IMR-90 (cell line): Measurements from ENCODE around the gene TATDN2. TPM values are rescaled to one million over a fixed set of nuclear protein-coding genes. Genes with fewer than 3 reads are reported as not detected.

Source experiments
- ATAC-seq: fragments of 200-7000 bp; cut with Tn5 transposase; 2 replicates; pipeline ENCODE4 v1.9.1; 2020; ENCODE audit warnings: low read depth, mild to moderate bottlenecking, moderate library complexity
- BruUV-seq: library from RNA; stranded (reverse); fragments of 400-500 nt; replicated peaks from 2 replicates; lab custom pipeline; 2021; lab: Mats Ljungman, UMichigan
- CTCF ChIA-PET: fragments of 300-600 bp; formaldehyde crosslinking; extraction: SDS; loops from one replicate; lab custom pipeline; 2021; ENCODE audit warnings: antibody characterized with exemption; lab: Yijun Ruan, JAX
- POLR2A ChIA-PET: fragments of 300-600 bp; sonication (Branson Sonifier 250); formaldehyde crosslinking; loops from one replicate; lab custom pipeline; 2022; ENCODE audit warnings: antibody characterized with exemption; ENCODE audit not compliant: unreplicated experiment; lab: Charles Lee
- DNase-seq: peaks from one replicate; pipeline ENCODE4 v3.0.0; 2013
- H2AFZ ChIP-seq: replicated peaks from 2 replicates; pipeline ENCODE3; 2013; ENCODE audit warnings: low read length, mild to moderate bottlenecking; ENCODE audit not compliant: poor library complexity
- H2AK5ac ChIP-seq: 2 replicates; pipeline ENCODE4 v1.6.1; 2013; ENCODE audit warnings: low read depth, low read length, inconsistent platforms
- H2AK9ac ChIP-seq: replicated peaks from 2 replicates; pipeline ENCODE3; 2013; ENCODE audit warnings: mild to moderate bottlenecking, low read depth, low read length, moderate library complexity; ENCODE audit not compliant: poor library complexity
- H2BK120ac ChIP-seq: 2 replicates; pipeline ENCODE4 v1.6.1; 2013; ENCODE audit warnings: low read depth, low read length, inconsistent platforms
- H2BK15ac ChIP-seq: 3 replicates; pipeline ENCODE4 v1.6.1; 2013; ENCODE audit warnings: low read depth, low read length, inconsistent platforms
- H2BK20ac ChIP-seq: 2 replicates; pipeline ENCODE4 v1.6.1; 2013; ENCODE audit warnings: low read depth, mild to moderate bottlenecking, inconsistent platforms, low read length, moderate library complexity
- H2BK5ac ChIP-seq: 2 replicates; pipeline ENCODE4 v1.6.1; 2013; ENCODE audit warnings: mild to moderate bottlenecking, low read depth, low read length, inconsistent platforms; ENCODE audit not compliant: poor library complexity, severe bottlenecking
- H3K14ac ChIP-seq: replicated peaks from 2 replicates; pipeline ENCODE4 v1.6.1; 2013; ENCODE audit warnings: low read depth, low read length, inconsistent platforms
- H3K18ac ChIP-seq: 2 replicates; pipeline ENCODE4 v1.6.1; 2013; ENCODE audit warnings: low read depth, low read length, control low read depth
- H3K23ac ChIP-seq: 2 replicates; pipeline ENCODE4 v1.6.1; 2013; ENCODE audit warnings: low read depth, low read length, inconsistent platforms
- H3K27ac ChIP-seq: 2 replicates; pipeline ENCODE4 v1.5.1; 2013; ENCODE audit warnings: mild to moderate bottlenecking, control low read depth, low read length; ENCODE audit not compliant: insufficient read depth
- H3K27me3 ChIP-seq: 2 replicates; pipeline ENCODE4 v1.6.1; 2013; ENCODE audit warnings: low read length; ENCODE audit not compliant: control insufficient read depth, insufficient read depth
- H3K36me3 ChIP-seq: 2 replicates; pipeline ENCODE4 v1.6.1; 2013; ENCODE audit warnings: low read length, mixed read lengths; ENCODE audit not compliant: control insufficient read depth, insufficient read depth
- H3K4ac ChIP-seq: 2 replicates; pipeline ENCODE4 v1.6.1; 2013; ENCODE audit warnings: low read depth, low read length, inconsistent platforms
- H3K4me1 ChIP-seq: 2 replicates; pipeline ENCODE4 v1.6.1; 2013; ENCODE audit warnings: low read length, mixed read lengths; ENCODE audit not compliant: control insufficient read depth, insufficient read depth
- H3K4me2 ChIP-seq: 2 replicates; pipeline ENCODE4 v1.6.1; 2013; ENCODE audit warnings: low read depth, mild to moderate bottlenecking, control low read depth, low read length, moderate library complexity
- H3K4me3 ChIP-seq: 2 replicates; pipeline ENCODE4 v1.5.1; 2013; ENCODE audit warnings: low read depth, mild to moderate bottlenecking, control low read depth, low read length, moderate library complexity; ENCODE audit not compliant: insufficient read depth
- H3K56ac ChIP-seq: 2 replicates; pipeline ENCODE4 v1.6.1; 2013; ENCODE audit warnings: low read length, inconsistent platforms; ENCODE audit not compliant: insufficient read depth; ENCODE audit errors: extremely low read depth
- H3K79me1 ChIP-seq, 2 experiments: 2 replicates each; pipeline ENCODE4 v1.6.1; 2013; ENCODE audit warnings: low read length in 2 of 2, inconsistent platforms in 1 of 2, low read depth in 1 of 2
- H3K9ac ChIP-seq: 2 replicates; pipeline ENCODE4 v1.6.1; 2013; ENCODE audit warnings: low read depth, low read length, control low read depth
- H3K9me1 ChIP-seq: 2 replicates; pipeline ENCODE4 v1.6.1; 2013; ENCODE audit warnings: low read length, inconsistent platforms; ENCODE audit not compliant: insufficient read depth
- H3K9me3 ChIP-seq: 2 replicates; pipeline ENCODE4 v1.6.1; 2013; ENCODE audit warnings: low read length; ENCODE audit not compliant: control insufficient read depth, insufficient read depth
- H4K20me1 ChIP-seq: 2 replicates; pipeline ENCODE4 v1.6.1; 2013; ENCODE audit warnings: low read length, inconsistent platforms; ENCODE audit not compliant: insufficient read depth
- H4K5ac ChIP-seq: 2 replicates; pipeline ENCODE4 v1.6.1; 2013; ENCODE audit warnings: mild to moderate bottlenecking, low read depth, low read length, control low read depth
- H4K8ac ChIP-seq, 2 experiments: 2 replicates each; pipeline ENCODE4 v1.6.1; 2013; ENCODE audit warnings: low read depth in 2 of 2, low read length in 2 of 2, control low read depth in 1 of 2, inconsistent platforms in 1 of 2
- H4K91ac ChIP-seq: 2 replicates; pipeline ENCODE4 v1.6.1; 2013; ENCODE audit warnings: low read depth, low read length, inconsistent platforms; ENCODE audit not compliant: insufficient read depth
- RCOR1 ChIP-seq: IDR thresholded peaks from 2 replicates; pipeline ENCODE4 v1.6.1; 2012; ENCODE audit warnings: mild to moderate bottlenecking, low read length, improper control_type of control experiment; ENCODE audit not compliant: insufficient replicate concordance
- WGBS, 2 experiments: methylation state at CpG; one replicate each; pipeline versions ENCODE4 v1.1.5 to v1.1.7; 2013; ENCODE audit warnings: missing lambda C conversion rate in 2 of 2; ENCODE audit not compliant: insufficient read length in 1 of 2; ENCODE audit errors: extremely low coverage in 2 of 2; 5-methylcytosine and 5-hydroxymethylcytosine counted together
- dilution Hi-C: fragments of 300-500 bp; cut with HindIII; formaldehyde crosslinking; loops from one replicate; pipeline ENCODE4 v1.14.3; 2018; ENCODE audit warnings: low sequenced_read_pairs; ENCODE audit not compliant: unreplicated experiment
- in situ Hi-C: fragments of 300-500 bp; cut with MboI; formaldehyde crosslinking; loops from 3 replicates; pipeline ENCODE4 v1.14.3; 2019; ENCODE audit warnings: low sequenced_read_pairs, inconsistent platforms, mixed read lengths
- intact Hi-C: fragments of 100-400 bp; cut with micrococcal nuclease; formaldehyde crosslinking; loops from 2 replicates; pipeline ENCODE4 v1.10.0; 2022
- polyA plus RNA-seq, 3 experiments: library from polyadenylated mRNA; depleted of rRNA; stranded (reverse); fragments of >200 nt; gene quantifications; 2 replicates each; pipeline ENCODE4 v1.2.3, GENCODE V29; 2012; ENCODE audit warnings: low replicate concordance in 1 of 3
- total RNA-seq: library from RNA; depleted of rRNA; stranded (reverse); fragments of >200 nt; gene quantifications from 2 replicates; pipeline ENCODE4 v1.2.3, GENCODE V29; 2012

The TATDN2 gene
- total and polyA plus RNA-seq, 2 of the 4 experiments (the other 2 are of a cell fraction): 9.0 to 18.8 TPM

- H2BK120ac ChIP-seq: no peak overlapping the region
- no peaks in the 10 kb centered on the region for H3K36me3 ChIP-seq
- H2BK20ac ChIP-seq: no peak overlapping the region
- H3K9me3 ChIP-seq: 0 out of 2 replicates have a peak, but pooled peaks cover 2% of the 10 kb centered on the region
- H3K27ac ChIP-seq: no peak overlapping the region
- dilution Hi-C loops (no loop called here), intact Hi-C loops (no loop called here), in situ Hi-C loops (no loop called here)
- H2BK15ac ChIP-seq: no peak overlapping the region
- no peak overlapping the region for H3K56ac ChIP-seq
- no peak overlapping the region for H3K18ac ChIP-seq
- ChIA-PET POLR2A (no interaction called here), CTCF (no interaction called here)
- H3K23ac ChIP-seq: no peak overlapping the region
- H4K5ac ChIP-seq: no peak overlapping the region
- no peaks in the 10 kb centered on the region for H3K4me1 ChIP-seq
- H3K4ac ChIP-seq: no peak overlapping the region
- no peak for TF ChIP-seq RCOR1
- H4K8ac ChIP-seq: no peak overlapping the region
- no peak overlapping the region for H4K91ac ChIP-seq
- no peak overlapping the region for H3K9ac ChIP-seq
- ATAC-seq (no peak), DNase-seq (no peak)
- no peak overlapping the region for H3K4me2 ChIP-seq
- no peaks in the 10 kb centered on the region for H3K79me1 ChIP-seq
- 64% methylated on average over 10 of the region's 14 CpGs; no CpG with 5 or more reads in 1 of the 2 experiments for WGBS, 2 experiments
- H2BK5ac ChIP-seq: no peak overlapping the region
- peaks cover 82% of the 10 kb centered on the region for H3K27me3 ChIP-seq
- no peak overlapping the region for H2AK9ac ChIP-seq
- no peak overlapping the region for H3K14ac ChIP-seq
- H3K9me1 ChIP-seq: peaks cover 3% of the 10 kb centered on the region; the same call in 1 of the 2 replicates
- no TSS peak for BruUV-seq
- H2AFZ ChIP-seq: peak overlapping the region; percentile 16
- no peak overlapping the region for H2AK5ac ChIP-seq
- H3K4me3 ChIP-seq: no peak overlapping the region
- H4K20me1 ChIP-seq: no peaks in the 10 kb centered on the region
These were observed 81.3 kb downstream of the TATDN2 start for GRCh38 chr3:10329495-10330015.
